ENCODE measurements around the gene RTL3.

The RTL3 gene

GRCh38 chrX:78659955-78660354 lies 827 bp upstream of the RTL3 start:
- H3K27ac ChIP-seq (ENCODE audit: poor library complexity, severe bottlenecking) = no peak overlapping the region
- H3K27me3 ChIP-seq (ENCODE audit: insufficient read depth, poor library complexity, severe bottlenecking) = no peaks in the 10 kb centered on the region
- no peaks in the 10 kb centered on the region for H3K4me1 ChIP-seq (ENCODE audit: insufficient read depth, poor library complexity, severe bottlenecking)
- H3K36me3 ChIP-seq (ENCODE audit: low read depth) = no peaks in the 10 kb centered on the region
- DNase-seq (ENCODE audit: low spot score) (no peak), ATAC-seq (ENCODE audit: low read depth) (no peak)
- no peak for TF ChIP-seq CTCF (IDR thresholded peaks at IDR 0.05; ENCODE audit: poor library complexity, severe bottlenecking)
- no peaks in the 10 kb centered on the region for H3K9me3 ChIP-seq (ENCODE audit: severe bottlenecking)
- no peak overlapping the region for H3K4me3 ChIP-seq (ENCODE audit: severe bottlenecking)

DNA sequence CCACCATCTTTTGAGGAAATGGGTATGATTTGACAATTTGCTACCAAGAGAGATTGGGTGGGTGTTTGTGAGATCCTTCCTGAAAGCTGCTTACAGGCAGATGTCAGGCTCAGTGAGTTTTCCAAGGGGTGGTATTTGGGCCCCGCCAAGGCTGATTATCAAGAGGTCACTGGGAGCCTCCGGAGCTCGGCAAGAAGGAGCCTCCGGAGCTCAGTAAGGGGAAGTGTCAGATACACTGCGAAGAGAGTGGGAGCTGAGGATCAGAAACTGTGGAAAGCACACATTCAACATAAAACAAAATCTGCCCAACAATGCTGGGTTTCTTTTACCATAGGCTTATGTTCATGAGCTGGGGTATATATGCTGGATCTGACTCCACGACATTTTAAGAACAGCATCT lies 714 bp downstream of the RTL3 start:
- no peak for TF ChIP-seq CTCF (IDR thresholded peaks at IDR 0.05; ENCODE audit: poor library complexity, severe bottlenecking)
- Histone ChIP-seq H3K4me1 (ENCODE audit: insufficient read depth, poor library complexity, severe bottlenecking) (no peaks in the 10 kb centered on the region), H3K27ac (ENCODE audit: poor library complexity, severe bottlenecking) (no peak overlapping the region), H3K4me3 (ENCODE audit: severe bottlenecking) (no peak overlapping the region), H3K27me3 (ENCODE audit: insufficient read depth, poor library complexity, severe bottlenecking) (no peaks in the 10 kb centered on the region), H3K9me3 (ENCODE audit: severe bottlenecking) (no peaks in the 10 kb centered on the region), H3K36me3 (ENCODE audit: low read depth) (no peaks in the 10 kb centered on the region)
- no peak for ATAC-seq (ENCODE audit: low read depth)
- no peak for DNase-seq (ENCODE audit: low spot score)

GRCh38 chrX:78655642-78656041 lies 3.5 kb downstream of the RTL3 start:
- no peaks in the 10 kb centered on the region for H3K9me3 ChIP-seq (ENCODE audit: severe bottlenecking)
- H3K4me1 ChIP-seq (ENCODE audit: insufficient read depth, poor library complexity, severe bottlenecking) = no peaks in the 10 kb centered on the region
- no peak for ATAC-seq (ENCODE audit: low read depth)

DNA sequence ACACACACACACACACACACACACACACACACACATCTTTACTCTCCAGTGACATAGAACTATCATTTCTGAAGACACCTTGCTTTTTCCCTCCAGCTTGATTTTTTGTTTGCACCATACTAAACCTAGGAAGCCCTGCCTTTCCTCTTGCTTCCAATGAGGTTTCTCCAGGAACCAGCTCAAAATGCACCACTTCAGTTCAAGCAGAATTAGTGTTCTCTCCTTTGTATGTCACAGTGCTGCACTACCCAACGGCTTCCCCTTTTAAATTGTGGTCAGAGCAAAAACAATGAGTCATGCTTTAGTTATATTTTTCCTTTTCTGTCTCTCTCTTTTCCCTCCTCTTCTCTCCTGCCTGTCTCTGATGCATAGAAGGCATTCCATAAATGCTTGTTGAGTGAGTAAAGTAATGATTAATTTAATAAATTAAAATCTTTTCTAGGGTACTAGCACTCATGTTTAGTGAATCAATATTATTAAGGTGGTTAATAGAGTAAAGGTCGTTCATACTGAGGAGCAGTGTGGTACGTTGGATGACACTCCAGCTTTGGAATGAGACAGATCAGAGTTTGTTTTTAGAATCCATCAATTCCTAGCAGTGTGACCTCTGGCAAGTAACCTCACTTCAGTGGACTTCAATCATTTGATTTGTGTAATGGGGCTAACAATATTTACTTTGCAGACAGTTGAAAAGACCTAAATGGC lies 5.9 kb downstream of the RTL3 start:
- H3K36me3 ChIP-seq (ENCODE audit: low read depth) = no peaks in the 10 kb centered on the region
- no peaks in the 10 kb centered on the region for H3K27me3 ChIP-seq (ENCODE audit: insufficient read depth, poor library complexity, severe bottlenecking)
- H3K27ac ChIP-seq (ENCODE audit: poor library complexity, severe bottlenecking) = no peak overlapping the region
- DNase-seq (ENCODE audit: low spot score) = no peak
- no peaks in the 10 kb centered on the region for H3K4me1 ChIP-seq (ENCODE audit: insufficient read depth, poor library complexity, severe bottlenecking)
- no peak overlapping the region for H3K4me3 ChIP-seq (ENCODE audit: severe bottlenecking)
- TF ChIP-seq CTCF (IDR thresholded peaks at IDR 0.05; ENCODE audit: poor library complexity, severe bottlenecking) = no peak
- H3K9me3 ChIP-seq (ENCODE audit: severe bottlenecking) = no peaks in the 10 kb centered on the region
- ATAC-seq (ENCODE audit: low read depth) = peak; percentile 93

More at GRCh38 chrX:78655642-78656041, 3.5 kb downstream of the RTL3 start:
- H3K36me3 ChIP-seq (ENCODE audit: low read depth) = no peaks in the 10 kb centered on the region
- no peak for TF ChIP-seq CTCF (IDR thresholded peaks at IDR 0.05; ENCODE audit: poor library complexity, severe bottlenecking)
- H3K27me3 ChIP-seq (ENCODE audit: insufficient read depth, poor library complexity, severe bottlenecking) = no peaks in the 10 kb centered on the region
- H3K27ac ChIP-seq (ENCODE audit: poor library complexity, severe bottlenecking) = no peak overlapping the region
- no peak overlapping the region for H3K4me3 ChIP-seq (ENCODE audit: severe bottlenecking)
- no peak for DNase-seq (ENCODE audit: low spot score)

- H3K27me3 ChIP-seq (ENCODE audit: insufficient read depth, poor library complexity, severe bottlenecking) = no peaks in the 10 kb centered on the region
- no peak for DNase-seq (ENCODE audit: low spot score)
- ATAC-seq (ENCODE audit: low read depth) = no peak
- TF ChIP-seq CTCF (IDR thresholded peaks at IDR 0.05; ENCODE audit: poor library complexity, severe bottlenecking) = no peak
- no peaks in the 10 kb centered on the region for H3K4me1 ChIP-seq (ENCODE audit: insufficient read depth, poor library complexity, severe bottlenecking)
- no peaks in the 10 kb centered on the region for H3K36me3 ChIP-seq (ENCODE audit: low read depth)
- H3K4me3 ChIP-seq (ENCODE audit: severe bottlenecking) = no peak overlapping the region
- no peak overlapping the region for H3K27ac ChIP-seq (ENCODE audit: poor library complexity, severe bottlenecking)
- no peaks in the 10 kb centered on the region for H3K9me3 ChIP-seq (ENCODE audit: severe bottlenecking)
Measured at GRCh38 chrX:78650906-78651437, 8.2 kb downstream of the RTL3 start.

All from RWPE2 (cell line).